ENCODE measurements around the gene RFT1. TPM values are rescaled to one million over a fixed set of nuclear protein-coding genes. Genes with fewer than 3 reads are reported as not detected.

The RFT1 gene
- polyA plus RNA-seq, 1 donor (not counting 4 experiments of a cell fraction or from before 2014, with no cell fraction given) = 34.4 TPM

DNA sequence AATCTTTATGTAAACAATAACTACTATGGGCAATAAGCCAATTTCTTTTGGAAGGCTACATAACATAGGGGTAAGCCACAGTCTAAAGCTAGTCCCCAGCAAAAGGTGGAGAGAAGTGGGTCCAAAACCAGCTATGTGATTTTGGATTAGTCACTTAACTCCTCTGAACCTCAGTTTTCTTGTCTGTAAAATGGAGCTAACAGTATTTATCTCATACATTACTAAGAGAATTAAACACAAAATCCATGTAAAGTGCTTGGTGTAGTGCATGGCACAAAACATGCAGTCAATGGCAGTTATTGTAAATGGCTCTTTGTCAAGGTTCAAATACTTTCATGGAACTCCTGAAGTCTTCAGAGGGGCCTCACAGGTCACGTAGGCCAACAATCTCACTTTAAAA, 13.3 kb downstream of the RFT1 start:
- H4K20me1 ChIP-seq (ENCODE audit: control insufficient read depth, extremely low read depth, insufficient read depth, low read length) = no peaks in the 10 kb centered on the region

DNA sequence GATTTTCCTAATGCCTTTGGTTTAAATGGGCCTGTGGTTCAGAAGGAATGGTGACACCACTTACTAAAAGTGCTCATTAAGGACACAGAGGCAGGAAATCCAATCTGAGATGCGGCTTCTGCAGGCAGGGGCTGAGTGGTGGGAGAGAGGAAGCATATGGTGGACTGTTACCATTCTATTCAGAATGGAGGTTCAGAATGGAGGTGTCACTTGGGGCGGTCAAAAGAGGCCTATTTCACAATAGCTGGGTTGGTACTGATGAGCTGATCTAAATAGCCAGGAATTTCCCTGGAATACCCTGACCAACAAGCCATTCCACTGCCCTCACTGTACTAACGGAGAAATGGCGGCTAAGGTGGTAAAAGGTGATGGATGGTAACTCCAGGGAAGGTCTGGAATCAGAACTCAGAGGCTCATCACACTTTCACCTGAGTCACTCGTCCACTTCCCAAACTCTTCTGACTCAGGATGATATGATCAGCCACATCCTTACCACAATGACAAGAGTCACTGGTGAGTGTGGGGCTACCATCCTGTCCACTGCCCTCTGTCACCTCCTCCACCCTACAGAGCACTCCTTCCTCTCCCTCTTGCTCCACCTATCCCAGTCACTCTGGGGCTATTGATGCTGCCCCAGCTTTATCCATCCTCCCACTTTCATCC, 15.7 kb downstream of the RFT1 start:
- peak overlapping the region; percentile 30 for H3K4me2 ChIP-seq (ENCODE audit: control insufficient read depth, extremely low read depth, insufficient read depth, low read depth, low read length)
- no peaks in the 10 kb centered on the region for H3K27me3 ChIP-seq (ENCODE audit: control insufficient read depth, extremely low read depth, insufficient read depth, low read length)
- DNase-seq (ENCODE audit: low read depth, low spot score) = no peak
- TF ChIP-seq, protein P1, sequence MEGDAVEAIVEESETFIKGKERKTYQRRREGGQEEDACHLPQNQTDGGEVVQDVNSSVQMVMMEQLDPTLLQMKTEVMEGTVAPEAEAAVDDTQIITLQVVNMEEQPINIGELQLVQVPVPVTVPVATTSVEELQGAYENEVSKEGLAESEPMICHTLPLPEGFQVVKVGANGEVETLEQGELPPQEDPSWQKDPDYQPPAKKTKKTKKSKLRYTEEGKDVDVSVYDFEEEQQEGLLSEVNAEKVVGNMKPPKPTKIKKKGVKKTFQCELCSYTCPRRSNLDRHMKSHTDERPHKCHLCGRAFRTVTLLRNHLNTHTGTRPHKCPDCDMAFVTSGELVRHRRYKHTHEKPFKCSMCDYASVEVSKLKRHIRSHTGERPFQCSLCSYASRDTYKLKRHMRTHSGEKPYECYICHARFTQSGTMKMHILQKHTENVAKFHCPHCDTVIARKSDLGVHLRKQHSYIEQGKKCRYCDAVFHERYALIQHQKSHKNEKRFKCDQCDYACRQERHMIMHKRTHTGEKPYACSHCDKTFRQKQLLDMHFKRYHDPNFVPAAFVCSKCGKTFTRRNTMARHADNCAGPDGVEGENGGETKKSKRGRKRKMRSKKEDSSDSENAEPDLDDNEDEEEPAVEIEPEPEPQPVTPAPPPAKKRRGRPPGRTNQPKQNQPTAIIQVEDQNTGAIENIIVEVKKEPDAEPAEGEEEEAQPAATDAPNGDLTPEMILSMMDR (optimal IDR thresholded peaks at IDR 0.05 in 1 of 3, IDR thresholded peaks at IDR 0.05 in 1 of 3, conservative IDR thresholded peaks at IDR 0.05 in 1 of 3; ENCODE audit: extremely low read depth in 1 of 3, insufficient read depth in 2 of 3, low read length in 3 of 3) = no peak
- no peak for TF ChIP-seq EZH2 (IDR thresholded peaks at IDR 0.05; ENCODE audit: low read length)
- dilution Hi-C loops (cut with MboI; ENCODE audit: extremely low pct_ligation_motif_present, low sequenced_read_pairs) = no loop called here
- no peaks in the 10 kb centered on the region for H4K20me1 ChIP-seq (ENCODE audit: control insufficient read depth, extremely low read depth, insufficient read depth, low read length)
- H3K9me3 ChIP-seq (ENCODE audit: control insufficient read depth, low read depth, low read length) = no peaks in the 10 kb centered on the region
- no peaks in the 10 kb centered on the region for H3K79me2 ChIP-seq (ENCODE audit: control insufficient read depth, insufficient read depth, low read length)
- peak overlapping the region; percentile 5 for H3K27ac ChIP-seq (ENCODE audit: control insufficient read depth, insufficient read depth, low read length)
- peak; percentile 88 for FAIRE-seq
- no peak overlapping the region for H2AFZ ChIP-seq (ENCODE audit: control insufficient read depth, low read length)
- H3K9ac ChIP-seq (ENCODE audit: control insufficient read depth, extremely low read depth, insufficient read depth, low read length) = no peak overlapping the region
- peaks cover 21 to 22% of the 10 kb centered on the region in 2 experiments for H3K36me3 ChIP-seq (ENCODE audit: control insufficient read depth in 2 of 2, extremely low read depth in 1 of 2, insufficient read depth in 2 of 2, low read length in 2 of 2)
- no peak overlapping the region for H3K4me3 ChIP-seq (ENCODE audit: control insufficient read depth in 2 of 3, extremely low read depth in 1 of 3, insufficient read depth in 2 of 3, low read depth in 1 of 3, low read length in 3 of 3)
- peaks cover 29% of the 10 kb centered on the region for H3K4me1 ChIP-seq (ENCODE audit: control insufficient read depth, extremely low read depth, insufficient read depth, low read length)
- H3K9me1 ChIP-seq (ENCODE audit: control insufficient read depth, extremely low read depth, insufficient read depth, low read length) = no peaks in the 10 kb centered on the region

More for the DNA sequence above, 13.3 kb downstream of the RFT1 start:
- Histone ChIP-seq H3K9me1 (ENCODE audit: control insufficient read depth, extremely low read depth, insufficient read depth, low read length) (no peaks in the 10 kb centered on the region), H3K4me3 (ENCODE audit: control insufficient read depth in 2 of 3, extremely low read depth in 1 of 3, insufficient read depth in 2 of 3, low read depth in 1 of 3, low read length in 3 of 3) (no peak overlapping the region), H3K9ac (ENCODE audit: control insufficient read depth, extremely low read depth, insufficient read depth, low read length) (no peak overlapping the region), H3K27ac (ENCODE audit: control insufficient read depth, insufficient read depth, low read length) (no peak overlapping the region), H3K9me3 (ENCODE audit: control insufficient read depth, low read depth, low read length) (no peaks in the 10 kb centered on the region), H3K79me2 (ENCODE audit: control insufficient read depth, insufficient read depth, low read length) (no peaks in the 10 kb centered on the region), H3K27me3 (ENCODE audit: control insufficient read depth, extremely low read depth, insufficient read depth, low read length) (no peaks in the 10 kb centered on the region), H3K4me2 (ENCODE audit: control insufficient read depth, extremely low read depth, insufficient read depth, low read depth, low read length) (no peak overlapping the region), H3K36me3 (ENCODE audit: control insufficient read depth in 2 of 2, extremely low read depth in 1 of 2, insufficient read depth in 2 of 2, low read length in 2 of 2) (peaks cover 30 to 32% of the 10 kb centered on the region in 2 experiments), H2AFZ (ENCODE audit: control insufficient read depth, low read length) (no peak overlapping the region), H3K4me1 (ENCODE audit: control insufficient read depth, extremely low read depth, insufficient read depth, low read length) (peaks cover 20% of the 10 kb centered on the region)
- FAIRE-seq = no peak
- TF ChIP-seq EZH2 (IDR thresholded peaks at IDR 0.05; ENCODE audit: low read length) = no peak
- TF ChIP-seq, protein P1 (optimal IDR thresholded peaks at IDR 0.05 in 1 of 3, IDR thresholded peaks at IDR 0.05 in 1 of 3, conservative IDR thresholded peaks at IDR 0.05 in 1 of 3; ENCODE audit: extremely low read depth in 1 of 3, insufficient read depth in 2 of 3, low read length in 3 of 3) = no peak
- dilution Hi-C loops (cut with MboI; ENCODE audit: extremely low pct_ligation_motif_present, low sequenced_read_pairs) = no loop called here
- no peak for DNase-seq (ENCODE audit: low read depth, low spot score)

Data from keratinocyte (primary cell).